Vagina (tissue), 2 donors: ENCODE measurements around the gene IGDCC3.

ENCODE experiments used
- CTCF ChIP-seq, 3 experiments: fragments of 450-650 bp in 2 of 3; fragments of 200-600 bp in 1 of 3; sonication (generic) in 1 of 3; IDR thresholded peaks; one replicate each; pipeline ENCODE4 v1.5.1; 2017 to 2019; ENCODE audit warnings: antibody characterized with exemption in 3 of 3, mild to moderate bottlenecking in 2 of 3, moderate library complexity in 2 of 3
- POLR2A ChIP-seq, 2 donors: fragments of 450-650 bp; IDR thresholded peaks; one replicate each; pipeline ENCODE4 v1.6.1; 2017; ENCODE audit warnings: antibody characterized with exemption in 2 of 2, mild to moderate bottlenecking in 2 of 2, moderate library complexity in 2 of 2
- POLR2AphosphoS5 ChIP-seq, 2 donors: sonication (generic); formaldehyde crosslinking; IDR thresholded peaks; one replicate each; pipeline ENCODE4 v1.9.0; 2017; ENCODE audit warnings: antibody characterized with exemption in 2 of 2, mild to moderate bottlenecking in 2 of 2, low read depth in 1 of 2; ENCODE audit not compliant: insufficient read depth in 1 of 2

GRCh38 chr15:65333148-65333820, 44.5 kb downstream of the IGDCC3 start:
- TF ChIP-seq CTCF (IDR thresholded peaks at IDR 0.05) (no peak), POLR2AphosphoS5 (IDR thresholded peaks at IDR 0.05; ENCODE audit: insufficient read depth in 1 of 2, low read depth in 1 of 2) (no peak), POLR2A (IDR thresholded peaks at IDR 0.05) (no peak)
